Measurements from ENCODE around the gene COG2. TPM values are rescaled to one million over a fixed set of nuclear protein-coding genes. Genes with fewer than 3 reads are reported as not detected.
"Not testable (repeated sequence)": the region's sequence is repeated elsewhere in the genome, so short reads cannot be mapped to it uniquely, and the experiment has no call there.

The COG2 gene, protein sequence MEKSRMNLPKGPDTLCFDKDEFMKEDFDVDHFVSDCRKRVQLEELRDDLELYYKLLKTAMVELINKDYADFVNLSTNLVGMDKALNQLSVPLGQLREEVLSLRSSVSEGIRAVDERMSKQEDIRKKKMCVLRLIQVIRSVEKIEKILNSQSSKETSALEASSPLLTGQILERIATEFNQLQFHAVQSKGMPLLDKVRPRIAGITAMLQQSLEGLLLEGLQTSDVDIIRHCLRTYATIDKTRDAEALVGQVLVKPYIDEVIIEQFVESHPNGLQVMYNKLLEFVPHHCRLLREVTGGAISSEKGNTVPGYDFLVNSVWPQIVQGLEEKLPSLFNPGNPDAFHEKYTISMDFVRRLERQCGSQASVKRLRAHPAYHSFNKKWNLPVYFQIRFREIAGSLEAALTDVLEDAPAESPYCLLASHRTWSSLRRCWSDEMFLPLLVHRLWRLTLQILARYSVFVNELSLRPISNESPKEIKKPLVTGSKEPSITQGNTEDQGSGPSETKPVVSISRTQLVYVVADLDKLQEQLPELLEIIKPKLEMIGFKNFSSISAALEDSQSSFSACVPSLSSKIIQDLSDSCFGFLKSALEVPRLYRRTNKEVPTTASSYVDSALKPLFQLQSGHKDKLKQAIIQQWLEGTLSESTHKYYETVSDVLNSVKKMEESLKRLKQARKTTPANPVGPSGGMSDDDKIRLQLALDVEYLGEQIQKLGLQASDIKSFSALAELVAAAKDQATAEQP
- 16.5 and 20.3 TPM in 2 replicates for total RNA-seq (2014; rRNA removed; shearing (Covaris generic))

DNA sequence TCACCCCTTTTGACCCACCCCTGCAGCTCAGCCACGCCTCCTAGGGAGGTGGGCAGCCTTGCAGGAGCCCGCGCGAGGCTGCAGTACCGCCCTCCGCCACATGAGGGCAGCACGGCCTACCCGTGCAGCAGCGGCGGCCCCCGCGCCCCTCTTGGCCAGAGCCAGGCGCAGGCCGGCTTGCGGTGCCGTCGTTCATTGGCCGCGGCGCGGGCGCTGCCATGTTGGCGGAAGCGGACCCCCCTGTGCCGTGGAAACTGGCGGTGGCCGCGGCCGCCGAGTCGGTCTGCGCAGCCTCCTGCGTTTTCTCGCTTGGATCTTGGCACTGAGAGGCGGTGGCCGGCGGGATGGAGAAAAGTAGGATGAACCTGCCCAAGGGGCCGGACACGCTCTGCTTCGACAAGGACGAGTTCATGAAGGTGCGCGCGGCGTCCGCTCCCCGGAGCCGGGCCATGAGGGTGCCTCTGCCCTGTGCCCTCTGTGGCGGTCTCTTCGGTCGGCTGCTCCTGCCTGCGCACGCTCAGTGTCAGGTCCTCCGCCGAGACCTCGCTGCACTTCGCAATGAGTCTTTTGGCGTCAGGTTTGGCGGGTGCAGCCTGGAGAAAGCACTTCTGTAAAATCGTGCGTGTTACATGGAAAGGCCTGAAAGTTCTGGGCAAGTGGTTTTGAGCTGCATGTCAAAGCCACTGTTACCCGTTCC is at the start of gene COG2:
Gene COG2 (plus strand): TSS at position 219 of the 697 bp plus-strand sequence. CDS start 126 bp downstream, at position 345.
- peak; percentile 88 for DNase-seq (ENCODE audit: low read depth)

DNA sequence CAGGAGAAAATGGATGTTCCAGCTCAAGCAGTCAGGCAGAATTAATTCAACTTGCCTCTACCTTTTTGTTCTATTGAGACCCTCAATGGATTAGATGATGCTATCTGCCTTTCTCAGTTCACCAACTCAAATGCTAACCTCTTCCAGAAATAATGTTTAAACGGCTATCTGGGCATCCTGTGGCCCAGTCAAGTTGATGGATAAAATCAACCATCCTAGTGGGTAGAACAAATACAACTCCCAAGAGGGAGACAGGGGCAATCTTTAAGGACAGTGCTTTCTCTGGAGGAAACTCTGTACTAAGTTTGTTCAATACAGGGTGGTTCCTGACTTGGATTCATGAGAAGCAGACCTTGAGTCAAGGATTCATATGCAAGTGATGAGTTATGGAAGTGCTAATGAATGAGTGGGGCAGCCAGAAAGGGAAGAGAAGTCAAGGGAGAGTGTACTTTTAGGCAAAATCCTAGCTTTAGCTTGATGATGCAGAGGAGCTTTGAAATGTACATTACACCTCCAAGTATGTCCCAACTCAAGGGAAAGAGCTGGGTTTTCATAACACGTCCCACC is 49.4 kb upstream of the COG2 start:
- no peak for DNase-seq (ENCODE audit: low read depth)

DNA sequence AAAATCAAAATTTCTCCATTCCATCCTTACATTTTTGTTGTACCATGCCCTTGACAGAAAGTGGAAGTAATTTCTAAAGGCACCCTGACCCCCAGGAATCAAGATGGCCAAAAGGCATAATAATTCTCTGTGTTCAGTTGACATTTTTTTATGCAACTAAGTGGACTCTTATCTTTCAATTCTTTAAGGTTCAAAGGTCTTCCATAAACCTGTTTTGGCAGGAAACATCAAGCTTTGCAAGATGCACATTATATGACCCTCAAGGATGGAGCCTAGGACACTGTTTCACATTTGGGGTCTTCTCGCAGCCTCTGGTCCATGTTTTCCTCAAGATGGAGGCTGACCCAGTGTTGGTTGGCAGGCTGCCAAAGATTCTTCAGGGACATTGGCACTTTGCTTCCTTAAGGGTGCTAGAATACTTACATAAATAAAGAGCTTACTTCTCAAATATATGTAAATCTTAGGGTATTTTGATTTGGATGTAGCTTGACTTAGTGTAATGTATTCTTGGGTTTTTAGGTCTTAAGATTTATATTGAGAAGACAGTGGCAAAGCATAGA is 48.0 kb upstream of the COG2 start:
- DNase-seq (ENCODE audit: low read depth), result no peak

DNA sequence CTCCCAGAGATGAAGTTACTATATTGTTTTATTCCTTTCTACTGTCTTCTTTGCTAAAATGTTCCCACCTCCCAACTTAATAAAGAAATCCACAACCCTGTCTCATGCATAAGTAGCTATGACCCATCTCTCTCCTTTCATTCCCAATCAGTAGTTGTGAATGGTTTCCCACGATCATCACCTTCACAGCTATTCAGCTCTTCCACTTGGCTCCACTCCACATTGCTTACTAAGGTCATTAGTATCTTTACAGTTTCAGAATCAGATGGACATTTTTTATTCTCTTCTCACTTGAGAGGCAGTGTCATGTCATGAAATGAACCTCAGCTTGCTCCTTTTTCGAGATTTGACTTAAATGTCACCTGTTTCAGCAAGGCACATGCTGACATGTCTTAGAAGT is 47.1 kb upstream of the COG2 start:
- DNase-seq (ENCODE audit: low read depth), result no peak

DNA sequence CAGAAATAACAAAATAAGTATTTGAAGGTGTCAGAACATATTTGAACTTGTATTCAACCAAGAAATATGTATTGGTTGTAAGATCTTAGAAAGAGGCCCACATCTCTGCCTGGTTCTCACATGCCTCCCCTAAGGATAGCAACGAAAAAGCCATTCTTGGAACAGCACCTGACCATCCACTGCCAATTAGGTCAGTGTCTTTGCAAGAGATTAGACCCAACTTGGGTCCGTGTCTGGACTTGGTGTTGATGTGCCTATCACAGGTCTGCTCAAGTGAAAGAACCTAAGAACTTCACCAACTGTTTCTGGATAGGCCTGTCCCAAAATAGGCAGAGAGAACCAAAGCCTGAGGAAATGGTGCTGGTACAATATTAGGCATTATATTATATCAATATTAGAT is 46.0 kb upstream of the COG2 start:
- no peak for DNase-seq (ENCODE audit: low read depth)

DNA sequence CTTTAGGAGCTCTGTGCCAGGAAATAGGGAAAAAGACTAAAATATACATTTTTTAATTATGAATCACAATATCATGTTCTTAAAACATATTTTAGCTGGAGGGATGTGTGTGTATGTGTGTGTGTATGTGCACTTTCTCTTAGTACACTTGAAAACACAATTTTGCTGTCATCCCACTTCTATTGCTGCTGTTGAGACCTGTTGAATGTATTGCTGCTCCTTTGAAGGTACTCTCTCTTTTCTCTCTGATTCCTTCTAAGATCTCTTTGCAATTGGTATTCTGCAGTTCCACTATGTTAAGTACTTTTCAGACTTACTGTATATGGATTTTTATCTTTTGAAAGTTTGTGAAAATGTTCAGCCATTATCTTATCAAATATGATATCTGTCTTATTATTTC is 43.5 kb upstream of the COG2 start:
- DNase-seq (ENCODE audit: low read depth), result no peak

DNA sequence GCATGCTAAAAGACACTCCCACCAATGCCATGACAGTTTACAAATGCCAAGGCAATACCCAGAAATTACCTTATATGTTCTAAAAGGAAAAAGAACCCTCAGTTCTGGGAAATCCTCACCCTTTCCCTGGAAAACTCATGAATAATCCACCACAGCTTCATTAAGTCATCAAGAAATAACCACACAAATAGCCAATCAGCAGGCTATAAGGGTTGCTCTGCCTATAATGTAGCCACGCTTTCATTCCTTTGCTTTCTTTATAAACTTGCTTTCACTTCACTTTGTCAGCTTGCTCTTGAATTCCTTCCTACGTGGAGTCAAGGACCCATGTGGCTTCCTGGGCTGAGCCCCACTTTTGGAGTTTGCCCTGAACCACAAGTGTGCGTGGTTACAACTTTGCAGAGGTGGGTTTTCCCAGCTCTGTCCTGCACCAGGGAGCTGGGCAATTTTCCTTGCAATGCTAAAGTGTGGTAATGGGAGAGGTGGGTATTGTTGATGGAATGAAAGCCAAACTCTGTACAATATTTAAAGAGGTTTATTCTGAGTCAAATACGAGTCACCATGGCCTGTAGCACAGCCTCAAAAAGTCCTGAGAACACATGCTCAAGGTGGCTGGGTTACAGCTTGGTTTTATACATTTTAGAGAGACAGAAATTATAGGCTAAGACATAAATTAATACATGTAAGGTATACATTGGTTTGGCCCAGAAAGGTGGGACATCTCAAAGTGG is 42.2 kb upstream of the COG2 start:
- no peak for DNase-seq (ENCODE audit: low read depth)

DNA sequence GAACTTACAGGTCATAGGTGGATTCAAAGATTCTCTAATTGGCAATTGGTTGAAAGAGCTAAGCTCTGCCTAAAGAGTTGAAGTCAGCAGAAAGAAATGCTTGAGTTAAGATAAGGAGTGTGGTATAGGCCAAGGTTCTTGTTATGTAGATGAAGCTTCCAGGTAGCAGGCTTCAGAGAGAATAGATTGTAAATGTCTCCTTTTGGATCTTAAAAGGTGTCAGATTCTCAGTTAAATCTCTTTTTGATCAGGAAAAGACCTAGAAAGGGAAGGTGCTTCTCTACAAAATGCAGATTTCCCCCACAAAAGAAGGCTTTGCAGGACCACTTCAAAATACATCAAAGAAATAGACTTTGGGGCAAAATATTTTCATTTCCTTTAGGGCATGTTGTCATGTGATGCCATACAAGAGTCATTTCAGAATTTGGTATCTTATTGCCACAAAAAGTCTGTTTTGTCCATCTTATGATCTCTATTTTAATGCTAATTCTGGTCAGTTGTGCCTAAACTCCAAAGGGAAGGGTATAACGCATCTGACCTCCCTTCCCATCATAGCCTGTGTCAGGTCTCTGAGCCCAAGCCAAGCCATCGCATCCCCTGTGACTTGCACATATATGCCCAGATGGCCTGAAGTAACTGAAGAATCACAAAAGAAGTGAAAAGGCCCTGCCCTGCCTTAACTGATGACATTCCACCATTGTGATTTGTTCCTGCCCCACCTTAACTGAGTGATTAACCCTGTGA is 41.5 kb upstream of the COG2 start:
- DNase-seq (ENCODE audit: low read depth), result not testable (repeated sequence)

DNA sequence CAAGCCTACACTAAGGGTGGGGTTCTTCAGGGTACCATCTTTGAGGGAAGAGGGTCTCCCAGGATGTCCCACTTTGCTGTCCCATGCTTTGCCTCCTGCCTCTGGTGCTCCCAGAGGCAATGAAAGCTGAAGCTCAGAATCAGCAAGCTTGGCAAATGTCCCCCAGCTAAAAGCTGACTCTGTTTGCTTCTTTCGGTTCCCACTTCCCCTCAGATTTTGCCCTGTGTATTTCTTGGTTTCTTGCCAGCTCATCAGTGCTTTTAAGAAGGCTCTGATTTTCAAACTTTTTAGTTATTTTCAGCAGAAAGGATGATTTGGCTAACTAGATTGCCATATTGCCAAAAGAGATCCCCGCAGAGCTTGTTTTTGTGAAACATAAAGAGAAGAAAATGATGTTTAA is 33.1 kb upstream of the COG2 start:
- no peak for DNase-seq (ENCODE audit: low read depth)

DNA sequence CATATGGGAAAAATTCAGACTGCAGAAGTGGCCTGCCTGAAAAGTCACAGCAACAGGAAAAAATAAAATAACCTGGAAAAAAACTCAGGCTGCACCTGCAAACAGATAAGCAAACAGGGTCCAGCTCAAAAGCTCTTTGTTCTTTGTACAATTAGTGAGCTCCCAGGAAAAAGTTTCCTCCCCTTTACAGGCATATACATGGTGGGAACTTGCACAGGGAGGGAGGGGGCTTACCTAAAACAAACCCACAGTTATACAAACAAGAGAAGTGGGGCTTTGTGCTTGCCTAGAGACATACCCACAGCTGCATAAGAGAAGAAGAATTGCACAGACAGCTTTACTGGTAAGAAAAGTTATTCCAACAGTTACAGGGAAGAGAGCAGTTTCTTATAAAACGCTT is 31.7 kb upstream of the COG2 start:
- DNase-seq (ENCODE audit: low read depth), result no peak

DNA sequence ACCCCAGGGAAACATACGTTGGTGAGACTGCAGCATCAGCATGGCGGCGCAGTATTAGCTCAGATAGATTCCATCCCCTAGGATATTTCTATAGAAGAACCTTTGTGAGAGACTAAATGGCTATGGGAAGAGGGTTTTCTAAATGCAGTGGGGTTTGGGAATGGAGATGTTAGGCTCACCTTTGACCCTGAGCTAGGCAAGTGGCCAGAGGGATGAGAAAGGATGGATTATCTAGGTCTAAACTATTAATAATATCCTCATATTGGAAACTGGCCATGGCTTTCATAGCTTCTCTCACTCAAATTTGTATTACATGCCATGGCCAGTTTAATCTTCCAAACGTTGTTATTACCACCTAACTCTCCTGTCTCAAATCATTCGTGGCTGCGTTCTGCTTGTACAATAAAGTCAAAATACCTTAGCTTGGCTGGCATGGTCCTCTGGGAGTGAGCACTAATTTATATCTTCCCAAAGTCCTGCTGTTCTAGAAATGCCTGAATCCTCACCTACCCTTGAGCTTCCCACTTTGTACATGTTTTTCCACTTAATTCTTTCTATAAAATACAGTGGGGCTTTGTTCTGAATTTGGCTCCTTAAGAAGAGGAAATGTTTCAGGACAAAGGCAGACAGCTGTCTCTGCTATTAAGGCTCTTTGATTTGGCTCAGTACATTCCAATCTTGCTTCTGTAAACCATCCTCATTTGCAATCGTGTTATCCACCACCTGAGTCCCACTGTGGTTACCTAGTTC is 31.0 kb upstream of the COG2 start:
- DNase-seq (ENCODE audit: low read depth), result no peak

DNA sequence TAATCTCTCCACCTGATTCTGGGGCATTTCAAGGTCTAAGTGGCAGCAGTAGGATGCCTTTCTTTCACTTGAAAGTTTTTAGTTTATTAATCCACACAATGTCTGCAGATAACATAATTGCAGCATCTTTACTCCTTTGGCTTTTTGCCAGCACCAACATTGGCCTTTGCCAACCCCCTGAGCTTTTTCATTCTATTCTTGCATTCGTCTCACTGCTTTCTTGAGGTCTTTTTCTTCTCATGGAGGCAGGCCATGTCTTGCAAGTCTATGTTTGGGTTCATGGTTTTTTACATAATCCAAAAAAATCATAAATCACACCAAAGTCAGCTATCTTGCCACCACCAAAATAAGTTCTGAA is 30.4 kb upstream of the COG2 start:
- DNase-seq (ENCODE audit: low read depth), result no peak

DNA sequence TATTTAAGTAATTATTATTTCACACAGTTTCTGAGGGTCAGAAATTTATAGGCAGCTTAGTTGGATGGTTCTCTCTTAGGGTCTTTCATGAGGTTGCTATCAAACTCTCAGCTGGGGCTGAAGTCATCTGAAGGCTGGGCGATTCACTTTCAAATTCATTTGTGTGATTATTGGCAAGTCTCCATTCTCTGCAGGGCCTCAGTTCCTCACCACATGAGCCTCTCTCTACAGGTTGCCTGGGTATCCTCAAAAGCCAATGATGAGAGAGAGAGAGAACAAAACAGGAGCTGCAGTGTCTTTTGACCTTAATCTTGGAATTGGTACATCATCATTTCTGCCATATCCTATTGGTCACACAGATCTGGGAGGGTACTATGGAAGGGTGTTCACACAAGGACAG is 29.6 kb upstream of the COG2 start:
- no peak for DNase-seq (ENCODE audit: low read depth)

DNA sequence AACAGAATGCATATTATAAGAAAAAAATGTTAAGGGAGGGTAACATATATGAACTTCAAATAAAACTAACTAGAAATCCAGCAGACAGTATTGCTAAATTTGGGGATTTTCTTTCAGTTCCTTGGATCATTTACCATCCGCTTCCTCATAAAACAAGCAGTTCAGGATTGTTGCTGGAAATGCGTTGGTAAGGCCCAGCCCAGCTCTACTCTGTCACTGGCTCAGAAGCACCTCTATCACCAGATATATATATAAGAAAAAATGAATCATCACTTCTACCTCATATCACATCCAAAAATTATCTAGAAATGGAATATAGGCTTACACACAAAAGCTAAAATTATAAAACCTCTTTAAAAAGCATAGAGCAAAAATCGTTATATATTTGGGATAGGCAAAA is 28.2 kb upstream of the COG2 start:
- no peak for DNase-seq (ENCODE audit: low read depth)

DNA sequence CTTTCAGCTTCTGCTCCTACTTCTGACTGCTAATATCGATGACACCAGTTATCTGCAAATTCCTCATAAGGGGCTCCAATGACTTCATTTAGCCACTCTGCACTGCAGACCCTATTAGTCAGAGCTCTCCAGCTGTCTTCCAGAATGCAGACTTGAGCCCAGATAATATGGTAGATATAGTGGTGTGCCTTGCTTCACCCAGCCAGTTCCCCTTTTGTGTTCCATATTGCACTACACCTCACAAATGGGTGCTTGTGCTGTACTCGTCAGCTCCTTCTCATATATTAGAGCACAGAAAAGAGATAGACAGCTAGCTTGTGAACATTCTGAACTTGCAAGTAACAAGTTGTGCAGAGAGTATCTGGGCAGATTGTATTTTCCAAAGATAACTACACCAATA is 23.7 kb upstream of the COG2 start:
- DNase-seq (ENCODE audit: low read depth), result no peak

DNA sequence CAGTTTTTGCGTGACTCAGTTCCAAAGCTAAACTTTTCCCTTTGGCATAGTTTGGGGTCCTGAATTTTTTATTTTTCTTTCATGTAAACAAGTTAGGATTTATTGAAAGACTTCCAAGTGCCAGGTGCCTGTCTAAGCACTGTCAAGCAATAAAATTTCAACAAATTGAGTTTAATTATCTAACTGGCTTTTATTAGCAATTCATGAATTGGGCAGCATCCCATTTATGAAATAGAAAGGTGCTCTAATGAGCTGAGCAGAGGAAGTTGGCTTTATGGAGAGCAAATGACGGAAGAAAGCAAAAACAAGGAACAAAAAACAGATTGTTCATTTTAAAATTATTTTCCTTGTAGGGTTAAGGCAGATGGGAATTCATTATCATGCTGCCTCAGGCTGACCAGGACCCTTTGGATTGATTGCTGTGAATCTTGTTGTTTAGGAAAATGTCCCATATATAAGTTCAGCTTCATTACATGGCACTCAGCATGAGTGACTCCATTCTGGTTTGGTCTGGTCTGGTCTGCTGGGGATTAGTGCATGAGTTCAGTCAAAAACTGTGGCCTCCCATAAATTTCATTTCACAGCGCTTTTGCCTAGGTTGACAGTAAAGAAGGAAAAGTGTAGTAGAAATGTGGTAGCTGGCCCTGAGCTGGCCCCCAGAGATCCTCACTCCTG is 21.5 kb upstream of the COG2 start:
- no peak for DNase-seq (ENCODE audit: low read depth)

DNA sequence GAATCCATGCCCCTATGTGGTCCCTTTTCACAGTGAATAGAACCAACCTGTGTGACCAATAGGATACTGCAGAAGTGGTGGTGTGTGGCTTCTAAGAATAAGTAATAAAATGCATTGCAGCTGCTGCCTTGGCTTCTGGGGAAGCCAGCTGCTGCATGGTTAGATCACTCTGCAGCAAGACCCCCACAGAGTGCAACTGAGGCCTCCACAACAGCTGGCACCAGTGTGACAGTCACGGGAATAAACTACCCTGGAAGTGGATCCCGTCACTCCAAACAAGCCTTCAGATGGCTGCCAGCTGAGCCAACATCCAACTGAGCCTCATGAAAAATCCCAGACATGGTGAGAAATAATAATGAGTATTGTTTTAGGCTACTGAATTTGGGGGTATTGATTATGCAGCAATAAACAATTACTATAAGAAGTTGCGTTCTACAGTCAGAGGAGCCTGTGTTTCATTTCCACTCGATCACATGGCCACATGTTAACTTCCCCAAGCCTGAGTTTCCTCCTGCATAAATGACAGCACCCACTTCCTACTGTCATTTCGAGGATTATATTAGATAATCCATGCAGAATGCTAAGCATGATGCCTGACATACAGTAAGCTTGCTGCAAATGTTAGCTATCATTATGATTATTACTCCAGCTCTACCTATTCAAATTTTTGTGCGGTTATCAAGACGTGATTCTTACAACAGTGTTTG is 20.8 kb upstream of the COG2 start:
- no peak for DNase-seq (ENCODE audit: low read depth)

DNA sequence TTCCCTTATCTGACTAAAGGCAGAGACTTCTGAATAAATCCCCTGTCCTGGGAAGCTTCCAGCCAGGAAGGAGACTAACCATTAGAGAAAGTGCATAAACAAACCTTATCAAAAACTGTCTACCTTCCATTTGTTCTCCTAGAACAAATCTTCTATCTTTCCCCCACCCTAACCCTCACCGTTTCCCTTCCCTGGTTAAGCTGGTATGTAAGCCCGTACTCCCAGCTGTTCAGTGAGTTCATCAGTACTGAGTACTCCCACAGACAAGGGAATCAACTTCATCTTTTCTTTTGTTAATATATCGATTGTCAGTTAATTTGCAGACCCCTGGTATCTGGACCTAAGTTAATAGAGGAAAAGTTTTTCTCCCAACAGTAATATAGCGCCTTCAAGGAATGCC is 20.1 kb upstream of the COG2 start:
- no peak for DNase-seq (ENCODE audit: low read depth)
